HepG2 (cell line): ENCODE results near the gene ACSL3. TPM values are rescaled to one million over a fixed set of nuclear protein-coding genes. Genes with fewer than 3 reads are reported as not detected.
A peak's percentile ranks its signal among the peaks of the same experiment; 100 is the strongest.

ENCODE experiments used
- AGO1 ChIP-seq: fragments of 200-400 bp; formaldehyde crosslinking; IDR thresholded peaks from 2 replicates; pipeline ENCODE4 v1.6.1; 2017; ENCODE audit warnings: mild to moderate bottlenecking, low read depth, low read length, moderate library complexity; ENCODE audit not compliant: poor library complexity, severe bottlenecking
- AGO2 ChIP-seq: fragments of 200-400 bp; formaldehyde crosslinking; optimal IDR thresholded peaks from 2 replicates; pipeline ENCODE3; 2017; ENCODE audit warnings: mild to moderate bottlenecking, low read depth, low read length, moderate library complexity
- ATF1 ChIP-seq: IDR thresholded peaks from 2 replicates; pipeline ENCODE4 v1.6.1; 2016; ENCODE audit warnings: mild to moderate bottlenecking, control low read depth
- CBFB ChIP-seq: sonication (generic); formaldehyde crosslinking; IDR thresholded peaks from 2 replicates; pipeline ENCODE4 v1.4.0; 2020; ENCODE audit warnings: missing genetic modification reagents
- CENPX ChIP-seq: sonication (generic); formaldehyde crosslinking; IDR thresholded peaks from 2 replicates; pipeline ENCODE4 v1.9.0; 2021; ENCODE audit warnings: mild to moderate bottlenecking, missing genetic modification reagents, moderate library complexity
- FOXA3 ChIP-seq: IDR thresholded peaks from 2 replicates; pipeline ENCODE4 v1.6.1; 2016; ENCODE audit warnings: missing genetic modification reagents, missing compliant biosample characterization
- HCFC1 ChIP-seq: fragments of 150-350 bp; IDR thresholded peaks from 2 replicates; pipeline ENCODE4 v1.6.1; 2014; ENCODE audit warnings: low read depth, low read length
- JARID2 ChIP-seq: sonication (generic); formaldehyde crosslinking; IDR thresholded peaks from 2 replicates; pipeline ENCODE4 v1.8.1; 2023; ENCODE audit warnings: missing genetic modification reagents, inconsistent platforms; ENCODE audit not compliant: insufficient replicate concordance
- KLF6 ChIP-seq: IDR thresholded peaks from 2 replicates; pipeline ENCODE4 v1.8.0; 2016; ENCODE audit warnings: missing biosample characterization, missing genetic modification reagents
- NR2F1 ChIP-seq, 2 experiments: fragments of 450-650 bp in 1 of 2; formaldehyde crosslinking in 1 of 2; IDR thresholded peaks; 2 replicates each; pipeline versions ENCODE4 v1.5.0 to v1.6.1; 2016 to 2020; ENCODE audit warnings: mild to moderate bottlenecking in 1 of 2, missing compliant biosample characterization in 1 of 2, missing genetic modification reagents in 1 of 2, moderate library complexity in 1 of 2
- PAF1 ChIP-seq: IDR thresholded peaks from 2 replicates; pipeline ENCODE4 v1.6.1; 2016; ENCODE audit warnings: missing genetic modification reagents, missing compliant biosample characterization
- SALL2 ChIP-seq: sonication (generic); formaldehyde crosslinking; IDR thresholded peaks from 2 replicates; pipeline ENCODE4 v1.8.1; 2023; ENCODE audit warnings: mild to moderate bottlenecking, missing genetic modification reagents, inconsistent platforms
- SIN3A ChIP-seq: IDR thresholded peaks from 2 replicates; pipeline ENCODE4 v1.6.1; 2011; ENCODE audit warnings: low read depth, mild to moderate bottlenecking, control low read depth, low read length, borderline replicate concordance
- ZFP82 ChIP-seq: sonication (generic); formaldehyde crosslinking; IDR thresholded peaks from 2 replicates; pipeline ENCODE4 v1.5.1; 2020; ENCODE audit warnings: mild to moderate bottlenecking, missing genetic modification reagents, borderline replicate concordance
- ZNF256 ChIP-seq: sonication (generic); formaldehyde crosslinking; conservative IDR thresholded peaks from 2 replicates; pipeline ENCODE4 v1.4.0; 2020; ENCODE audit warnings: missing genetic modification reagents
- ZNF775 ChIP-seq: sonication (generic); formaldehyde crosslinking; IDR thresholded peaks from 2 replicates; pipeline ENCODE4 v1.4.0; 2020; ENCODE audit warnings: missing genetic modification reagents, mild to moderate bottlenecking, moderate library complexity, borderline replicate concordance
- polyA plus RNA-seq, 8 experiments: library from polyadenylated mRNA; depleted of rRNA in 3 of 8; stranded (reverse) in 7 of 8; unstranded in 1 of 8; fragments of >200 nt; fragmentation: Illumina TruSeq in 4 of 8; extraction: Trizol in 4 of 8; gene quantifications; 2 replicates each; pipeline versions ENCODE4 v1.2.1 to v1.2.3, GENCODE V29; 2011 to 2016; ENCODE audit warnings: low read depth in 4 of 8, missing spikeins in 1 of 8, mixed read lengths in 1 of 8; ENCODE audit not compliant: insufficient read depth in 1 of 8
- total RNA-seq, 5 experiments: library from RNA; depleted of rRNA; stranded (reverse); fragments of >200 nt; fragmentation: Illumina TruSeq; extraction: Trizol; gene quantifications; 2 replicates each; pipeline ENCODE4 v1.2.3, GENCODE V29; 2016; ENCODE audit warnings: low read depth in 1 of 5
- TF ChIP-seq, protein P1 (sequence below): sonication (generic); formaldehyde crosslinking; IDR thresholded peaks from 2 replicates; pipeline ENCODE4 v1.4.0; 2020; ENCODE audit warnings: missing genetic modification reagents, borderline replicate concordance
- TF ChIP-seq, protein P2 (sequence below): sonication (generic); formaldehyde crosslinking; IDR thresholded peaks from 2 replicates; pipeline ENCODE4 v1.8.0; 2022; ENCODE audit warnings: mild to moderate bottlenecking, missing genetic modification reagents
- TF ChIP-seq, protein P3 (sequence below): sonication (generic); formaldehyde crosslinking; IDR thresholded peaks from 2 replicates; pipeline ENCODE4 v1.4.0; 2020; ENCODE audit warnings: missing genetic modification reagents, borderline replicate concordance
- TF ChIP-seq, protein P4 (sequence below): sonication (generic); formaldehyde crosslinking; IDR thresholded peaks from 2 replicates; pipeline ENCODE4 v1.5.0; 2020; ENCODE audit warnings: missing genetic modification reagents

ACSL3 gene
- total and polyA plus RNA-seq, 2 of the 13 experiments (the other 11 are each of a cell fraction or from before 2014, with no cell fraction given) = 305 to 365 TPM

DNA sequence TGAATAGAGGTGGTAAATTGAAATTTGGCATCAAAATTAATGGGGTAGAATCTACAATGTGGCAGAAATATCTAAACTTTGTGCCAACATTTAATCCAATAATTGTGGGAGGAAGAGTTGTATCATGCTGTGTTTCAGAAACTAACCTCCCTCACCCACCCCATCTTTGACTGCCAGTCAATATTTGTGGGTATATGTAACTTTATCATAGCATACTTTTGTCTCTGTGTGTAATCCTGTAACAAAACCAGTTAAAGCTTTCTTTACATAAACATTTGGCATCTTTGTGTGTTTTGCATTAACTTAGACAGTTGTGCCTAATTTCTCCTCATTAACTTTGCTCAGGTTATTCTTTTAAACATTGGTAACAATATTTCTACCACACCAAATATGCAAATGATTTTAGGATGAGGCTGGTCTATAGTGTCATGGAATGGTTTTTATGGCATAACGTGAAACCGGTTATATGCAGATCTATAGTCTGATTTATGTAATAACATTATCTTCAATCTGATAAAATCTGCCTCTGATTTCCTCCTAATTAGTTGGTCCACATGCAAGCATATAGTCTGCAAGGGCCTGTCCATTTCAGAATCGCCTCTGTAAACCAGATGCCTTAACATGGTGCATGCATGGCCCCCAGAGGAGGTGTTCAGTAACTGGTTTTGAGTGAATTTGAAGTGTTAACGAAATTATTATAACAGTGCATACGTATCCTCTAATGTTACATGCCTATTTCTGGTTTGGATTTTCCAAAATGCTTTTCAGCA lies 84.3 kb downstream of the ACSL3 start (continued):
- TF ChIP-seq ZNF775 (CRISPR knock-in tag) (no peak), AGO2 (peak; percentile 3), NR2F1 (CRISPR knock-in tag; IDR thresholded peaks at IDR 0.05) (no peak), FOXA3 (CRISPR knock-in tag) (no peak), KLF6 (CRISPR knock-in tag) (no peak), ATF1 (0 out of 2 replicates have a peak, but pooled peaks have one; percentile 14), CBFB (CRISPR knock-in tag) (no peak), ZNF256 (no peak), SALL2 (CRISPR knock-in tag) (no peak), PAF1 (CRISPR knock-in tag) (peak; percentile 62; the same call in 1 of the 2 replicates), JARID2 (CRISPR knock-in tag) (no peak), ZFP82 (CRISPR knock-in tag) (no peak), AGO1 (no peak), CENPX (CRISPR knock-in tag) (no peak), SIN3A (0 out of 2 replicates have a peak, but pooled peaks have one; percentile 42), HCFC1 (no peak)
- TF ChIP-seq, protein P1, sequence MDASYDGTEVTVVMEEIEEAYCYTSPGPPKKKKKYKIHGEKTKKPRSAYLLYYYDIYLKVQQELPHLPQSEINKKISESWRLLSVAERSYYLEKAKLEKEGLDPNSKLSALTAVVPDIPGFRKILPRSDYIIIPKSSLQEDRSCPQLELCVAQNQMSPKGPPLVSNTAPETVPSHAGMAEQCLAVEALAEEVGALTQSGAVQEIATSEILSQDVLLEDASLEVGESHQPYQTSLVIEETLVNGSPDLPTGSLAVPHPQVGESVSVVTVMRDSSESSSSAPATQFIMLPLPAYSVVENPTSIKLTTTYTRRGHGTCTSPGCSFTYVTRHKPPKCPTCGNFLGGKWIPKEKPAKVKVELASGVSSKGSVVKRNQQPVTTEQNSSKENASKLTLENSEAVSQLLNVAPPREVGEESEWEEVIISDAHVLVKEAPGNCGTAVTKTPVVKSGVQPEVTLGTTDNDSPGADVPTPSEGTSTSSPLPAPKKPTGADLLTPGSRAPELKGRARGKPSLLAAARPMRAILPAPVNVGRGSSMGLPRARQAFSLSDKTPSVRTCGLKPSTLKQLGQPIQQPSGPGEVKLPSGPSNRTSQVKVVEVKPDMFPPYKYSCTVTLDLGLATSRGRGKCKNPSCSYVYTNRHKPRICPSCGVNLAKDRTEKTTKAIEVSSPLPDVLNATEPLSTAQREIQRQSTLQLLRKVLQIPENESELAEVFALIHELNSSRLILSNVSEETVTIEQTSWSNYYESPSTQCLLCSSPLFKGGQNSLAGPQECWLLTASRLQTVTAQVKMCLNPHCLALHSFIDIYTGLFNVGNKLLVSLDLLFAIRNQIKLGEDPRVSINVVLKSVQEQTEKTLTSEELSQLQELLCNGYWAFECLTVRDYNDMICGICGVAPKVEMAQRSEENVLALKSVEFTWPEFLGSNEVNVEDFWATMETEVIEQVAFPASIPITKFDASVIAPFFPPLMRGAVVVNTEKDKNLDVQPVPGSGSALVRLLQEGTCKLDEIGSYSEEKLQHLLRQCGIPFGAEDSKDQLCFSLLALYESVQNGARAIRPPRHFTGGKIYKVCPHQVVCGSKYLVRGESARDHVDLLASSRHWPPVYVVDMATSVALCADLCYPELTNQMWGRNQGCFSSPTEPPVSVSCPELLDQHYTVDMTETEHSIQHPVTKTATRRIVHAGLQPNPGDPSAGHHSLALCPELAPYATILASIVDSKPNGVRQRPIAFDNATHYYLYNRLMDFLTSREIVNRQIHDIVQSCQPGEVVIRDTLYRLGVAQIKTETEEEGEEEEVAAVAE (CRISPR knock-in tag) = no peak
- TF ChIP-seq, protein P2, sequence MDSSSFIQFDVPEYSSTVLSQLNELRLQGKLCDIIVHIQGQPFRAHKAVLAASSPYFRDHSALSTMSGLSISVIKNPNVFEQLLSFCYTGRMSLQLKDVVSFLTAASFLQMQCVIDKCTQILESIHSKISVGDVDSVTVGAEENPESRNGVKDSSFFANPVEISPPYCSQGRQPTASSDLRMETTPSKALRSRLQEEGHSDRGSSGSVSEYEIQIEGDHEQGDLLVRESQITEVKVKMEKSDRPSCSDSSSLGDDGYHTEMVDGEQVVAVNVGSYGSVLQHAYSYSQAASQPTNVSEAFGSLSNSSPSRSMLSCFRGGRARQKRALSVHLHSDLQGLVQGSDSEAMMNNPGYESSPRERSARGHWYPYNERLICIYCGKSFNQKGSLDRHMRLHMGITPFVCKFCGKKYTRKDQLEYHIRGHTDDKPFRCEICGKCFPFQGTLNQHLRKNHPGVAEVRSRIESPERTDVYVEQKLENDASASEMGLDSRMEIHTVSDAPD (CRISPR knock-in tag) = no peak
- TF ChIP-seq, protein P3, sequence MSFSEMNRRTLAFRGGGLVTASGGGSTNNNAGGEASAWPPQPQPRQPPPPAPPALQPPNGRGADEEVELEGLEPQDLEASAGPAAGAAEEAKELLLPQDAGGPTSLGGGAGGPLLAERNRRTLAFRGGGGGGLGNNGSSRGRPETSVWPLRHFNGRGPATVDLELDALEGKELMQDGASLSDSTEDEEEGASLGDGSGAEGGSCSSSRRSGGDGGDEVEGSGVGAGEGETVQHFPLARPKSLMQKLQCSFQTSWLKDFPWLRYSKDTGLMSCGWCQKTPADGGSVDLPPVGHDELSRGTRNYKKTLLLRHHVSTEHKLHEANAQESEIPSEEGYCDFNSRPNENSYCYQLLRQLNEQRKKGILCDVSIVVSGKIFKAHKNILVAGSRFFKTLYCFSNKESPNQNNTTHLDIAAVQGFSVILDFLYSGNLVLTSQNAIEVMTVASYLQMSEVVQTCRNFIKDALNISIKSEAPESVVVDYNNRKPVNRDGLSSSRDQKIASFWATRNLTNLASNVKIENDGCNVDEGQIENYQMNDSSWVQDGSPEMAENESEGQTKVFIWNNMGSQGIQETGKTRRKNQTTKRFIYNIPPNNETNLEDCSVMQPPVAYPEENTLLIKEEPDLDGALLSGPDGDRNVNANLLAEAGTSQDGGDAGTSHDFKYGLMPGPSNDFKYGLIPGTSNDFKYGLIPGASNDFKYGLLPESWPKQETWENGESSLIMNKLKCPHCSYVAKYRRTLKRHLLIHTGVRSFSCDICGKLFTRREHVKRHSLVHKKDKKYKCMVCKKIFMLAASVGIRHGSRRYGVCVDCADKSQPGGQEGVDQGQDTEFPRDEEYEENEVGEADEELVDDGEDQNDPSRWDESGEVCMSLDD (CRISPR knock-in tag) = no peak
- TF ChIP-seq, protein P4, sequence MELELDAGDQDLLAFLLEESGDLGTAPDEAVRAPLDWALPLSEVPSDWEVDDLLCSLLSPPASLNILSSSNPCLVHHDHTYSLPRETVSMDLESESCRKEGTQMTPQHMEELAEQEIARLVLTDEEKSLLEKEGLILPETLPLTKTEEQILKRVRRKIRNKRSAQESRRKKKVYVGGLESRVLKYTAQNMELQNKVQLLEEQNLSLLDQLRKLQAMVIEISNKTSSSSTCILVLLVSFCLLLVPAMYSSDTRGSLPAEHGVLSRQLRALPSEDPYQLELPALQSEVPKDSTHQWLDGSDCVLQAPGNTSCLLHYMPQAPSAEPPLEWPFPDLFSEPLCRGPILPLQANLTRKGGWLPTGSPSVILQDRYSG = no peak
